Measurements from ENCODE around the gene USP14.
"Not testable (repeated sequence)": the region's sequence is repeated elsewhere in the genome, so short reads cannot be mapped to it uniquely, and the experiment has no call there.

USP14 gene

DNA sequence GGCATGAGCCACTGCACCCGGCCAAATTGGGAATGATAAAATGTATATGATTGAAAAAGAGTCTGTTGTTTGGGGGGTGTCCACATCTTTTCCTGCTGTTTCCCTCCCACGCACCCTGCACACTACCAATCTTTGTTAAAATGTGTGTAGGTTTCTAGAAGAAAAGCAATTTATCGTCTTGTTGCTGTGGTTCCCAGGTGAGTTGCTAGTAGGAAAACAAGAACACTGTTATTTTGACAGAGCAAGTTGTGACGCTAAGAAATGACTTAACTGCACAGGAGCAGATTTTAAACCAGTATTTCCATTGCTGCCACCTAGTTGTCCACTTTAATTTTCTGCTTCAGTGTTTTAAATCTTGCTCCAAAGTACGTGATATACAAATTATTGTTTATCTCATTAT is 21.0 kb upstream of the USP14 start:
- Histone ChIP-seq H3K36me3 (ENCODE audit: control insufficient read depth in 1 of 2, insufficient read depth in 2 of 2, low read length in 2 of 2) (no peaks in the 10 kb centered on the region), H3K4me3 (ENCODE audit: low read depth in 1 of 2, low read length in 2 of 2) (no peak overlapping the region), H3K27ac (ENCODE audit: low read length) (no peak overlapping the region), H3K27me3 (ENCODE audit: low read depth, low read length) (no peaks in the 10 kb centered on the region), H3K9me3 (ENCODE audit: control insufficient read depth in 1 of 2, low read length in 2 of 2) (no peaks in the 10 kb centered on the region), H3K4me1 (ENCODE audit: control insufficient read depth in 1 of 2, insufficient read depth in 2 of 2, low read length in 2 of 2) (no peaks in the 10 kb centered on the region)

- H3K36me3 ChIP-seq (ENCODE audit: control insufficient read depth in 1 of 2, insufficient read depth in 2 of 2, low read length in 2 of 2) = no peaks in the 10 kb centered on the region
- no peaks in the 10 kb centered on the region for H3K4me1 ChIP-seq (ENCODE audit: control insufficient read depth in 1 of 2, insufficient read depth in 2 of 2, low read length in 2 of 2)
- no peak overlapping the region for H3K4me3 ChIP-seq (ENCODE audit: low read depth in 1 of 2, low read length in 2 of 2)
- H3K27me3 ChIP-seq (ENCODE audit: low read depth, low read length) = no peaks in the 10 kb centered on the region
- H3K27ac ChIP-seq (ENCODE audit: low read length) = no peak overlapping the region
- no peaks in the 10 kb centered on the region for H3K9me3 ChIP-seq (ENCODE audit: control insufficient read depth in 1 of 2, low read length in 2 of 2)
Observed at GRCh38 chr18:140670-141266, 17.6 kb upstream of the USP14 start.

- H3K4me1 ChIP-seq (ENCODE audit: control insufficient read depth in 1 of 2, insufficient read depth in 2 of 2, low read length in 2 of 2); H3K27me3 ChIP-seq (ENCODE audit: low read depth, low read length); H3K27ac ChIP-seq (ENCODE audit: low read length); H3K36me3 ChIP-seq (ENCODE audit: control insufficient read depth in 1 of 2, insufficient read depth in 2 of 2, low read length in 2 of 2); H3K9me3 ChIP-seq (ENCODE audit: control insufficient read depth in 1 of 2, low read length in 2 of 2); H3K4me3 ChIP-seq (ENCODE audit: low read depth in 1 of 2, low read length in 2 of 2): not testable (repeated sequence)
Observed at GRCh38 chr18:142624-143296, 15.6 kb upstream of the USP14 start.

- Histone ChIP-seq H3K36me3 (ENCODE audit: control insufficient read depth in 1 of 2, insufficient read depth in 2 of 2, low read length in 2 of 2) (no peaks in the 10 kb centered on the region), H3K4me1 (ENCODE audit: control insufficient read depth in 1 of 2, insufficient read depth in 2 of 2, low read length in 2 of 2) (no peaks in the 10 kb centered on the region), H3K27ac (ENCODE audit: low read length) (no peak overlapping the region), H3K27me3 (ENCODE audit: low read depth, low read length) (no peaks in the 10 kb centered on the region), H3K4me3 (ENCODE audit: low read depth in 1 of 2, low read length in 2 of 2) (no peak overlapping the region), H3K9me3 (ENCODE audit: control insufficient read depth in 1 of 2, low read length in 2 of 2) (no peaks in the 10 kb centered on the region)
Observed at GRCh38 chr18:148841-149240, 9.5 kb upstream of the USP14 start.

- H3K4me3 ChIP-seq (ENCODE audit: low read depth in 1 of 2, low read length in 2 of 2) = no peak overlapping the region
- H3K36me3 ChIP-seq (ENCODE audit: control insufficient read depth in 1 of 2, insufficient read depth in 2 of 2, low read length in 2 of 2) = no peaks in the 10 kb centered on the region
- H3K9me3 ChIP-seq (ENCODE audit: control insufficient read depth in 1 of 2, low read length in 2 of 2) = no peaks in the 10 kb centered on the region
- peaks cover 0 to 2% of the 10 kb centered on the region in 2 donors for H3K4me1 ChIP-seq (ENCODE audit: control insufficient read depth in 1 of 2, insufficient read depth in 2 of 2, low read length in 2 of 2)
- no peaks in the 10 kb centered on the region for H3K27me3 ChIP-seq (ENCODE audit: low read depth, low read length)
- no peak overlapping the region for H3K27ac ChIP-seq (ENCODE audit: low read length)
Observed at GRCh38 chr18:154151-154550, 4.2 kb upstream of the USP14 start.

DNA sequence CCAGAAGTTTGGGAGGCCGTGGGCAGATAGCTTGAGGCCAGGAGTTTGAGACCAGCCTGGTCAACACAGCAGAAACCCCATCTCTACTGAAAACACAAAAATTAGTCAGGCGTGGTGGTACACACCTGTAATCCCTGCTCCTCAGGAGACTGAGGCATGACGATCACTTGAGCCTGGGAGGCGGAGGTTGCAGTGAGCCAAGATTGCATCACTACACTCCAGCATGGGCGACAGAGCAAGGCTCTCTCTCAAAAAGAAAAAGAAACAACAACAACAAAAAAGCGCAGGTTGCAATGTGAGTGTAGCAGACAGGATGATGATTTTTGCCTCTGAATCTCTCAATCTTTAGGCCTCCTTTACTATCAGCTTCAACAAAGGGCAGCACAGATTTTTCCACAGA is 2.7 kb upstream of the USP14 start:
- Histone ChIP-seq H3K4me3 (ENCODE audit: low read depth in 1 of 2, low read length in 2 of 2) (no peak overlapping the region), H3K27me3 (ENCODE audit: low read depth, low read length) (no peaks in the 10 kb centered on the region), H3K36me3 (ENCODE audit: control insufficient read depth in 1 of 2, insufficient read depth in 2 of 2, low read length in 2 of 2) (no peaks in the 10 kb centered on the region), H3K4me1 (ENCODE audit: control insufficient read depth in 1 of 2, insufficient read depth in 2 of 2, low read length in 2 of 2) (peaks cover 5 to 17% of the 10 kb centered on the region in 2 donors), H3K27ac (ENCODE audit: low read length) (no peak overlapping the region), H3K9me3 (ENCODE audit: control insufficient read depth in 1 of 2, low read length in 2 of 2) (no peaks in the 10 kb centered on the region)

- H3K27me3 ChIP-seq (ENCODE audit: low read depth, low read length) = no peaks in the 10 kb centered on the region
- no peaks in the 10 kb centered on the region for H3K9me3 ChIP-seq (ENCODE audit: control insufficient read depth in 1 of 2, low read length in 2 of 2)
- H3K4me1 ChIP-seq (ENCODE audit: control insufficient read depth in 1 of 2, insufficient read depth in 2 of 2, low read length in 2 of 2) = peaks cover 5 to 17% of the 10 kb centered on the region in 2 donors
- H3K36me3 ChIP-seq (ENCODE audit: control insufficient read depth in 1 of 2, insufficient read depth in 2 of 2, low read length in 2 of 2) = no peaks in the 10 kb centered on the region
- H3K4me3 ChIP-seq (ENCODE audit: low read depth in 1 of 2, low read length in 2 of 2) = no peak overlapping the region
- no peak overlapping the region for H3K27ac ChIP-seq (ENCODE audit: low read length)
Observed at GRCh38 chr18:156514-157230, 1.7 kb upstream of the USP14 start.

DNA sequence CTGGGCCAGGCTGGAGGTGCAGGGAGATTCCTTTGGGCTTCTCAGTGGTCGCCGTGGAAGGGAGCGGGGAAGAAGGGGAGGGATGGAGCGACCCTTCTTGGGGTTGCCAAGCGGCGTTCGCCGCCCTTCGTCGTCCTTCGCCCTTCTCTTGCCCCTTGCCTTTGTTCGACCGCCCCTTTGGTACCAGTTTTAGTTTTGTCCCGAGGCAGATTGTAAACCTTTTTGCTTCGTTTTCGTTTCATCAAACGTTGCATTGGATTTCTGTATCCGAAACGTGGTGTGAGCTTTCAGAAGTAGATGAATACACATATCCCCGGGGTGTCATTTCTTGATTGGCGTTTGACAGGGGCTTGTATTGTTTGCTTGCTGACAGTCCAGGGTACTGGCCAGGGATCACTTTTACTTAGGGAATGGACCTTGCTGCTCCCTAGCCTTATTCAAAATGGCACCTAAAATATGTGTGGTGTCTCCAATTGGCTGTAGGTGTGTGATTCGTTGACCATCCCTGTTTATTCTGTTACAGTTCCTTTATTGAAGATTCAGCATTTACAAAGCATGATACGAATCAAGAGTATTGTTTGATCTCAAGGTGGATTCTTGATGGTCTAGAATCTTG is 788 bp downstream of the USP14 start:
- peak overlapping the region; percentile 81 for H3K27ac ChIP-seq (ENCODE audit: low read length)
- H3K36me3 ChIP-seq (ENCODE audit: control insufficient read depth in 1 of 2, insufficient read depth in 2 of 2, low read length in 2 of 2) = peaks cover 5 to 6% of the 10 kb centered on the region in 2 donors
- no peaks in the 10 kb centered on the region for H3K27me3 ChIP-seq (ENCODE audit: low read depth, low read length)
- H3K9me3 ChIP-seq (ENCODE audit: control insufficient read depth in 1 of 2, low read length in 2 of 2) = no peaks in the 10 kb centered on the region
- peak overlapping the region; percentile 96 for H3K4me3 ChIP-seq (ENCODE audit: low read depth in 1 of 2, low read length in 2 of 2)
- peaks cover 5 to 17% of the 10 kb centered on the region in 2 donors for H3K4me1 ChIP-seq (ENCODE audit: control insufficient read depth in 1 of 2, insufficient read depth in 2 of 2, low read length in 2 of 2)

- Histone ChIP-seq H3K4me3 (ENCODE audit: low read depth in 1 of 2, low read length in 2 of 2) (peak overlapping the region in 1 of 2 donors; percentile 96), H3K4me1 (ENCODE audit: control insufficient read depth in 1 of 2, insufficient read depth in 2 of 2, low read length in 2 of 2) (peaks cover 5 to 17% of the 10 kb centered on the region in 2 donors), H3K27ac (ENCODE audit: low read length) (no peak overlapping the region), H3K27me3 (ENCODE audit: low read depth, low read length) (no peaks in the 10 kb centered on the region), H3K36me3 (ENCODE audit: control insufficient read depth in 1 of 2, insufficient read depth in 2 of 2, low read length in 2 of 2) (peaks cover 5 to 9% of the 10 kb centered on the region in 2 donors), H3K9me3 (ENCODE audit: control insufficient read depth in 1 of 2, low read length in 2 of 2) (no peaks in the 10 kb centered on the region)
Observed at GRCh38 chr18:159933-160332, 1.6 kb downstream of the USP14 start.

GRCh38 chr18:160831-161570 is 2.6 kb downstream of the USP14 start:
- Histone ChIP-seq H3K4me3 (ENCODE audit: low read depth in 1 of 2, low read length in 2 of 2) (no peak overlapping the region), H3K27ac (ENCODE audit: low read length) (no peak overlapping the region), H3K36me3 (ENCODE audit: control insufficient read depth in 1 of 2, insufficient read depth in 2 of 2, low read length in 2 of 2) (peaks cover 5 to 18% of the 10 kb centered on the region in 2 donors), H3K9me3 (ENCODE audit: control insufficient read depth in 1 of 2, low read length in 2 of 2) (no peaks in the 10 kb centered on the region), H3K4me1 (ENCODE audit: control insufficient read depth in 1 of 2, insufficient read depth in 2 of 2, low read length in 2 of 2) (peaks cover 5 to 17% of the 10 kb centered on the region in 2 donors), H3K27me3 (ENCODE audit: low read depth, low read length) (no peaks in the 10 kb centered on the region)

- no peak overlapping the region for H3K27ac ChIP-seq (ENCODE audit: low read length)
- no peaks in the 10 kb centered on the region for H3K4me1 ChIP-seq (ENCODE audit: control insufficient read depth in 1 of 2, insufficient read depth in 2 of 2, low read length in 2 of 2)
- H3K9me3 ChIP-seq (ENCODE audit: control insufficient read depth in 1 of 2, low read length in 2 of 2) = no peaks in the 10 kb centered on the region
- no peaks in the 10 kb centered on the region for H3K27me3 ChIP-seq (ENCODE audit: low read depth, low read length)
- H3K4me3 ChIP-seq (ENCODE audit: low read depth in 1 of 2, low read length in 2 of 2) = no peak overlapping the region
- H3K36me3 ChIP-seq (ENCODE audit: control insufficient read depth in 1 of 2, insufficient read depth in 2 of 2, low read length in 2 of 2) = peaks cover 7 to 38% of the 10 kb centered on the region in 2 donors
Observed at GRCh38 chr18:172361-172760, 14.0 kb downstream of the USP14 start.
